Colonic mucosa (tissue), 4 donors: ENCODE data around the gene KBTBD6. TPM values are rescaled to one million over a fixed set of nuclear protein-coding genes. Genes with fewer than 3 reads are reported as not detected.

Experiments
- DNase-seq: peaks from one replicate; pipeline ENCODE4 v3.0.0-alpha.2; 2020
- H3K27ac ChIP-seq: fragments of 200-600 bp; one replicate; pipeline ENCODE4 v1.8.0; 2021
- H3K27me3 ChIP-seq: fragments of 200-600 bp; one replicate; pipeline ENCODE4 v1.8.0; 2021
- H3K36me3 ChIP-seq: fragments of 200-600 bp; one replicate; pipeline ENCODE4 v1.8.0; 2021
- H3K4me1 ChIP-seq: fragments of 200-600 bp; one replicate; pipeline ENCODE4 v1.8.0; 2021; ENCODE audit warnings: mild to moderate bottlenecking
- H3K4me3 ChIP-seq: fragments of 200-600 bp; one replicate; pipeline ENCODE4 v1.8.0; 2021
- H3K9ac ChIP-seq, 2 donors: one replicate each; pipeline ENCODE4 v1.7.0; 2013; ENCODE audit warnings: control low read depth in 2 of 2, low read depth in 2 of 2, low read length in 2 of 2
- H3K9me3 ChIP-seq: fragments of 200-600 bp; one replicate; pipeline ENCODE4 v1.8.0; 2021
- intact Hi-C: fragments of 100-400 bp; cut with DNase I; formaldehyde crosslinking; loops from one replicate; pipeline ENCODE4 v1.14.1; 2022
- total RNA-seq, 2 donors: library from RNA; stranded (reverse); fragmentation: NEBNext Ultra II Directional in 1 of 2; extraction: Animal tissue kit (Norgen Biotek cat#: 25700) in 1 of 2; gene quantifications; one replicate each; pipeline ENCODE4 v1.2.1, GENCODE V29; 2021
- TF ChIP-seq, protein P1 (sequence below): fragments of 200-600 bp; IDR thresholded peaks from one replicate; pipeline ENCODE4 v1.8.0; 2022; ENCODE audit warnings: antibody characterized with exemption, mild to moderate bottlenecking
- donor health status: healthy.
- donor health status: DM: no; HTN: no; CAD: no.
- donor health status: DM: no; HTN: no; CAD: no.

KBTBD6 gene
- total RNA-seq, 2 donors from 2014 or later, result 3.1 to 5.1 TPM

DNA sequence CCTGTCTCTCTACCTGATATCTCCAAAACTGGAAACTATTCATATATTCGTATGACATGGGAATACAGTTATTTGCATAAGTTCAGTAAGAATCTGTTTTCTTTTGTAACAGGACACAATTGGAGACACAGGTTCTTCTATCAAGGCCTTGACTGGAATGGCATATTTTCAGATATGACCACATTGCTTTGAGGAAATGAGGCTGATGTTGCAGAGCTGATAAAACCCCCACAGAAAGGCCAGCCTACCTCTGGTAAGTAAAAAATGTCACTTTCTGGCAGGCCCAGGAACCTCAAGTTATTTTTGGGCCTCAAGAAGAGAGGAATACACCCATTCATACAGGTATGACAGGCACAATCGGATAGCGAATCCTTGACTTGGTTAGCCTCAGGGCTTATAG, 29.5 kb upstream of the KBTBD6 start:
- TF ChIP-seq, protein P1, sequence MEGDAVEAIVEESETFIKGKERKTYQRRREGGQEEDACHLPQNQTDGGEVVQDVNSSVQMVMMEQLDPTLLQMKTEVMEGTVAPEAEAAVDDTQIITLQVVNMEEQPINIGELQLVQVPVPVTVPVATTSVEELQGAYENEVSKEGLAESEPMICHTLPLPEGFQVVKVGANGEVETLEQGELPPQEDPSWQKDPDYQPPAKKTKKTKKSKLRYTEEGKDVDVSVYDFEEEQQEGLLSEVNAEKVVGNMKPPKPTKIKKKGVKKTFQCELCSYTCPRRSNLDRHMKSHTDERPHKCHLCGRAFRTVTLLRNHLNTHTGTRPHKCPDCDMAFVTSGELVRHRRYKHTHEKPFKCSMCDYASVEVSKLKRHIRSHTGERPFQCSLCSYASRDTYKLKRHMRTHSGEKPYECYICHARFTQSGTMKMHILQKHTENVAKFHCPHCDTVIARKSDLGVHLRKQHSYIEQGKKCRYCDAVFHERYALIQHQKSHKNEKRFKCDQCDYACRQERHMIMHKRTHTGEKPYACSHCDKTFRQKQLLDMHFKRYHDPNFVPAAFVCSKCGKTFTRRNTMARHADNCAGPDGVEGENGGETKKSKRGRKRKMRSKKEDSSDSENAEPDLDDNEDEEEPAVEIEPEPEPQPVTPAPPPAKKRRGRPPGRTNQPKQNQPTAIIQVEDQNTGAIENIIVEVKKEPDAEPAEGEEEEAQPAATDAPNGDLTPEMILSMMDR, result no peak
- Histone ChIP-seq H3K9me3 (no peaks in the 10 kb centered on the region), H3K9ac (no peak overlapping the region), H3K36me3 (no peaks in the 10 kb centered on the region), H3K4me3 (no peak overlapping the region), H3K27ac (no peak overlapping the region), H3K27me3 (no peaks in the 10 kb centered on the region), H3K4me1 (no peaks in the 10 kb centered on the region)
- DNase-seq, result no peak
- intact Hi-C loops, result no loop called here

DNA sequence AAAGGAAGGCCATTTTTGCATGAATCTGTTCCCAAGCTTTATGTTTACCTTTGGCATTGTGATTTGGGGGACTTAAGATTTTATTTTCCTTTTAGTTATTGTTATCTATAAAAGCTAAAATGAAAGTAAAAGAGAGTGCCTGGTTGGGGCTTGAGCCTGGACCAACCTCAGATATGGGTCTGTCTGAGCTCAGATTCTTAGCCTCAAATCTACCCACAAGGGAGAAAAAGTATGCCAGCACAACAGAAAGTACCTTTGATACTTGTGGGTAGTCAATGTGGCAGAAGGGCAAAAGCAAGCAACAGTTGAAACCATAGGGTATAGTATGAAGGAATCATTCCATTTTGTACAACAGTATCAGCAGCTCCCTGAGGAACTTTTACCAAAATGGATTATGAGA, 26.6 kb upstream of the KBTBD6 start:
- intact Hi-C loops, result no loop called here
- H3K4me3 ChIP-seq, result no peak overlapping the region
- TF ChIP-seq, protein P1, result no peak
- DNase-seq, result no peak
- no peaks in the 10 kb centered on the region for H3K27me3 ChIP-seq
- no peak overlapping the region for H3K27ac ChIP-seq
- H3K4me1 ChIP-seq, result no peaks in the 10 kb centered on the region
- no peak overlapping the region for H3K9ac ChIP-seq
- H3K36me3 ChIP-seq, result no peaks in the 10 kb centered on the region
- H3K9me3 ChIP-seq, result no peaks in the 10 kb centered on the region

DNA sequence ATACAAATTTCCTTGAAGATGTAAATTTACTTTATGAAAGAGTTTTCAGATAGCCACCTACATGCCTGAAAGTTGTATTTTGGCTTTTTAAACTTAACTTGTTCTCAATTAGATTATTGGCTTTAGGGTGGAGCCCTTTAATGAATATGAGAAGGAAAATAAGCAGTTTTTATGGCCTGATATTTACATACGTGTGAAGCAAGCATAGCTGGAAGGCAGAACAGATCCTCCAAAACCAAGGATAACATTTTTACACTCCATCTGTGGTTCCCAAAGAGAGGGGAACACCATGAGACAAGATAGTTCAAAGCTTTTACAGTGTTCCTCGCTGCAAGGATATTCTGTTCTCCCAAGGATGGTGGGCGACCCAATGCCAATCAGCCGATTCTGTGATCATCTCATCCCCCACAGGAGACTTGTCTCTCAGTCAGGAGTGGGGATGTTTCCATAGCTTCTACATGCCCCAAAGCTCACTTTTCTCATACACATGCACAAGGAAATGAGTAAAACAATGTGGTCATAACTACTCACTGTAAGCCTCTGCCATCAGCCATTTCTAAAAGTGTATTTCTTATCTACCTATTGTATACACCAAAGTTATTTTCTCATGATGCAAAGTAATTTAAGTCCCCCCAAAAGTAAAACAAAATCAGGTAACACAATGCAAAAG, 24.6 kb upstream of the KBTBD6 start:
- no peak for DNase-seq
- H3K9ac ChIP-seq, result no peak overlapping the region
- TF ChIP-seq, protein P1, result no peak
- no peaks in the 10 kb centered on the region for H3K4me1 ChIP-seq
- no peak overlapping the region for H3K27ac ChIP-seq
- H3K36me3 ChIP-seq, result no peaks in the 10 kb centered on the region
- H3K27me3 ChIP-seq, result no peaks in the 10 kb centered on the region
- no peak overlapping the region for H3K4me3 ChIP-seq
- no peaks in the 10 kb centered on the region for H3K9me3 ChIP-seq
- intact Hi-C loops, result no loop called here

DNA sequence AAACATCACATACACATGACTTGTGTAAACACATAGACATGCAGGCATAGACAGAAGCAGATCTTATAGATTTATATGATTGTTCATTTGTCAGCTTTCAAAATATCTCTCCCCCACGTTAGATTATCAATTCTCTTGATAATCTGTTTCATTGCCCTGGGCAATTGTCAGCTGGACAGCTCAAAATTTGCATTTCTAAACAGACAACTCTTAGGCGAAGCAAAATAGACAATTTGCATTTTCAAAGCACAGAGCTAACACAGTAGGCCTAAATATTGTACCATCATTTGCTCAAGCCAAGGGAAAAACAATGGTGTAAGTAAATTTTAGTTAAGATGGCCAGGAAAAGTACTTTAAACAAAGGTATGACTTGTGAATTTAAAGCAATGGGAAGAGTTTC, 24.0 kb upstream of the KBTBD6 start:
- H3K4me1 ChIP-seq, result no peaks in the 10 kb centered on the region
- intact Hi-C loops, result no loop called here
- no peaks in the 10 kb centered on the region for H3K36me3 ChIP-seq
- no peaks in the 10 kb centered on the region for H3K9me3 ChIP-seq
- TF ChIP-seq, protein P1, result no peak
- no peaks in the 10 kb centered on the region for H3K27me3 ChIP-seq
- H3K9ac ChIP-seq, result no peak overlapping the region
- no peak for DNase-seq
- no peak overlapping the region for H3K4me3 ChIP-seq
- no peak overlapping the region for H3K27ac ChIP-seq

DNA sequence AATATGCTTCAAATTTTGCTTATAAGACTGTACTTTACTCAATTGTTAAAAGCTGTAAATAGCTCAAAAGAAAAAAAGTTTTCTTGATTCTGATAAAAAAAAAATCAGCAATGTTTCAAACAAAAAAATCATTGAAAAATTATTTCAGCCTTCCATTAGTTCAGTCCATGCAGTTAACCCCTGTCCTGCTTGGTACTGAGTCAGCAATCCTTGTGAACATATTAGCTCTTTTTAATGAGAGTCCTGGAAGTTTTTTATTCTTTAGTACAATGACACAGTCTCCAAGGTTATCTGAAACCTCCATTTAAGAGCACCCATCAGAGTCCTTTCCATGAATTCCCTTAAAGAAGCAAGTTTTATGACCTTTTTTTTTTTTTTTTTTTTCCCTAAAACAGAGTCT, 21.4 kb upstream of the KBTBD6 start:
- no peaks in the 10 kb centered on the region for H3K27me3 ChIP-seq
- H3K4me3 ChIP-seq, result no peak overlapping the region
- no peaks in the 10 kb centered on the region for H3K9me3 ChIP-seq
- H3K9ac ChIP-seq, result no peak overlapping the region
- no peak overlapping the region for H3K27ac ChIP-seq
- DNase-seq, result no peak
- intact Hi-C loops, result no loop called here
- H3K4me1 ChIP-seq, result no peaks in the 10 kb centered on the region
- TF ChIP-seq, protein P1, result no peak
- no peaks in the 10 kb centered on the region for H3K36me3 ChIP-seq
